Upper lobe of left lung (tissue), 4 donors: Measurements from ENCODE around the gene CYP46A1.

Experiments
- CTCF ChIP-seq, 6 experiments: fragments of 450-650 bp in 4 of 6; fragments of 200-600 bp in 2 of 6; sonication (generic) in 2 of 6; IDR thresholded peaks; one replicate each; pipeline ENCODE4 v1.5.1; 2016 to 2019; ENCODE audit warnings: antibody characterized with exemption in 6 of 6
- POLR2A ChIP-seq, 4 donors: fragments of 450-650 bp; IDR thresholded peaks; one replicate each; pipeline ENCODE4 v1.5.1; 2016 to 2017; ENCODE audit warnings: antibody characterized with exemption in 4 of 4, mild to moderate bottlenecking in 2 of 4

GRCh38 chr14:99688210-99688581 is 4.1 kb downstream of the CYP46A1 start:
- no peak for TF ChIP-seq CTCF (IDR thresholded peaks at IDR 0.05)
- no peak for TF ChIP-seq POLR2A (IDR thresholded peaks at IDR 0.05)
